COLO668 (cell line): ENCODE measurements around the gene C9orf78.

Experiments used
- DNase-seq: peaks from one replicate; lab custom pipeline; 2025; ENCODE audit not compliant: unreplicated experiment; lab: John Stamatoyannopoulos, UW

C9orf78 gene

GRCh38 chr9:129868023-129868871 is 33.2 kb upstream of the C9orf78 start:
- no peak for DNase-seq

DNA sequence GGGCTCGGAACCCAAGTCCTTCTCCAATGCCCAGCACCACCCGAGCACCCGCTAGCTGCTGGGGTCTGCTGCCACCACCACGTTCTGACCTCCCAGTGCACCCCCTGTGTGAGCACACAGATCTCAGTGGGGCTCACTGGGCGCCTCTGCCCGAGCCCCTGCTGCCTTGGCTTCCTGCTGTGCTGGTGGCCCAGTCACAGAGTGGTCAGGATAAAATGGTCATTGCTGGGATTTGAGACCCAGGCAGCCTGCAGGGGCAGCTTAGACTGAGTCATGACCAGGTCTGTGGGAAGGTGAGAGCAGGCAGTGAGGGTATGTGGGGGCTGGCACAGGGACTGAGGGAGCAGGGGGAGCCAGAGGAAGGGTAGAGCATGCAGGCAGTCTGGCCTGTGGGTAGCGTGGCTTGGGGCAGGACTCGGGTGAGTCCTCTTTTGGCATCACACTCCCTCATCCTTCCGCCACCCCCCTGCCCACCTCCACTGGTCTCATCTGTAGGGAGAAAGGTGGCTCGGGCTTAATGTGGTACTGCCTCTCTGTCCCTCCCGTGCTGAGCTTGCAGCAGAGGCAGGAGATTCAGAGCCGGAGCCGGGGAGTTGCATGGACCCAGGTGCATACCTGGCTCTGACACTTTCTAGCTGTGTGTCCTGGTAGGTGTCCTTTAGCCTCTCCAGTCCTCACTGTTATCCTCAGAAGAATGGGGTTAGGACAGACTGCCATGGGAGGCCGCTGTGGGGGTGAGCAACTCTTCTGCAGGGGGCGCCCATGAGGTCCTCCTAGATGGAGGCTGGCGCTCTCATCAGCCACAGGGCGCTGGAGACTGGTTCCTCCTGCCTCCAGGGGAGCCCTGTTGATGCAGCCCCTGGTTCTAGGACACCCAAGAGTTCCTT is 32.3 kb upstream of the C9orf78 start:
- no peak for DNase-seq

- no peak for DNase-seq
These were observed 31.5 kb upstream of the C9orf78 start for GRCh38 chr9:129866394-129867135.

DNA sequence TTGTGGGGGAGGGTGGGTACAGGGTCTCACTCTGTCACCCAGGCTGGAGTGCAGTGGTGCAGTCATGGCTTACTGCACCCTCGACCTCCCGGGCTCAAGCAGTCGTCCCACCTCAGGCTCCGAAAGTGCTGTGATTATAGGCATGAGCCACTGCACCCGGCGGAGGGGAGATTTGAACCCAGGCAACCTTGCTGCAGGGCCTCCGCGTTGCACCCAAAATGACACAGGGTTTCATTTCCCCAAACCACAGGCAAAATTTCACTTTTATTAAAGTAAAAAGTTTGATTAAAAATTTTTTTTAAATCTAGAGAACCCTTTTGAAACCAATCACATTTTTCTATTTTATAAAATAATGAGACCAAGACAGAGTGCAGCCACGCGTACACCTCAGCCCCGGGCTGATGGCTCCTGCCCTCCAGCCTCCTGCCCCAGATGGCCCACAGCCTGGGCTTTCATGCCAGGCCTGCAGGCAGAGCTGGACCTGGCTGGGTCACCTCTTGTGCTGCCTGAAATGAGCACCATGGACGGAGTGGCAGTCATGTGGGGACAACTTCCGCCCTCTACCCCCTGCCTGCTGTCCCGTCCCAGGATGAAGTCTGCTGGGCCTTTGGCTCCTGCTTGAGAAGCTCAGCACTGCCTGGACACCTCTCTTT is 30.7 kb upstream of the C9orf78 start:
- DNase-seq, result no peak

- DNase-seq, result no peak
These were observed 30.0 kb upstream of the C9orf78 start for GRCh38 chr9:129864991-129865647.

GRCh38 chr9:129863059-129863690 is 28.1 kb upstream of the C9orf78 start:
- peak; percentile 57 for DNase-seq

GRCh38 chr9:129861447-129861827 is 26.4 kb upstream of the C9orf78 start:
- no peak for DNase-seq

GRCh38 chr9:129860653-129861446 is 25.8 kb upstream of the C9orf78 start:
- DNase-seq, result no peak

DNA sequence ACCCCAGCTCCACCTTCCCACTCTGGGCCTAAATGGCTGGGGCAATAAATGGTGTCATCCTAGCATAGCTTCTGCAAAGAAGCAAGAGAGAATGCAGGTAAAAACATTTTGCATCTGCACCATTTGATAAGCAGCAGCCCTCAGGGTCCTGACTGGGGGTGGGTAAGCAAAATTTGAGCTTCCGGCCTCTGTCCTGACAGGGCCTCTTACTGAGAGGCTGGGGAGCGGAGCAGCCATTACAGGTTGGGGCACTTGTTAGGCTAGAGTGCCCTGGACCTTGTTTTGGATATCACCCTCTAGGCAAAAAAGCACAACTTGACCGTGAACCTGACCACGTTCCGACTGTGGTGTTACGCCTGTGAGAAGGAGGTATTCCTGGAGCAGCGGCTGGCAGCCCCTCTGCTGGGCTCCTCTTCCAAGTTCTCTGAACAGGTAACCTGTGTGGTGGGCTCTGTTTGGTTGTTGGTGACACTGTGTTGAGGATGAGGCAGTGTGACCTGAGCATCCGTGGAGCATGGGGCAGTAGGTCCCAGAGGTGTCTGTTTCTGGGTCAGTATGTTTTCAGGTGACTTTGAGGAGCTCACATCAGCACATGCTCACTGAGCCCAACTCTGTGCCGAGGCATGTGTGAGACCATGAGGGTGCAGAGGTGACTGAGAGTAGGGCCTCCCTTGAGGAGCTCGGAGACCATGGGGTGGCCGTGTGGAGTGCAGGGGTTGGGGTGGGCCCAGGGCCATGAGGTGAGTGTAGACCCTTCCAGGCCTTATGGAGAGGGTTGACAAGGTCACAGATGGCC is 23.3 kb upstream of the C9orf78 start:
- no peak for DNase-seq

DNA sequence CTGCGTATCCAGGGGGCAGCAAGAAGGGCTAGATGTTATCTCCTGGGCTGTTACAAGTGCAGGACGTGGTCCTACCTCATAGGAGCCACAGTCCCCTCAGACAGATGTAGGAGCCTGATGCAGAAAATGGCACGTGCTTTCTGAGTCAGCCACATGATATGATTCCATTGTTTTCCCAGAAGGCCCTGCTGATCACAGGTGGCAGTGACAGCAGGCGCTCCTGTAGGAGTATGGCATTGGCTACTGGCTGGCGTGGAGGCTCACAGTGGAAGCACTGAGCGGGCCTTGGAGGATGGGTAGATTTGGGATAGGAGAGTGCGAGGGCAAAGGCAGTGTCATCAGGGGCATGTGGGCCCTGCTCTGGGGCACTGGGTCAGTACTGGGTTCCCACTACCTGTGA is 22.1 kb upstream of the C9orf78 start:
- no peak for DNase-seq

DNA sequence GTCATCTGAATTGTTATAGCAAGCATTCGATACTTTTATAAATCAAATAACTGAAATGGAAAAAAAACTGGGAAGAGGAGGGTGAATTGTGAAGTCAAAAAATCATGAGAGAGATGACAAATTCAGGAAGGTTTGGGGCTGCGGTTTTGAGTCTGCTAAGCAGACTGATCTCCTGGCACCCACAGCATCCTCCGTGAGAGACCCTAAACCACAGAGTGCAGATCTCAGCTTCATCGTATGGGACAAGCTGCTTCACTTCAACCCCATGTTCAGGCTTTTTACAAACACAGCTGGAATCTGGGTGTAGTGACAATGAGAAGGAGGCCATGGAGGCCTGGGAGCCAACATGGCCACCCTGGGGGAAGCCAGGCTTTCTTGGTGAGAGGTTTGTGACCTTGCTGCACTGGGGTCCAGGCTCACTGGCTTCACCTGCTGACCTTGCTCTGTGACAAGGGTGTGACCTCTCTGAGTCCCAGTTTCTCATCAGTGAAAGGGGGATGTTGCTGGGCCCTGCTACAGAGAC is 19.6 kb upstream of the C9orf78 start:
- no peak for DNase-seq

DNA sequence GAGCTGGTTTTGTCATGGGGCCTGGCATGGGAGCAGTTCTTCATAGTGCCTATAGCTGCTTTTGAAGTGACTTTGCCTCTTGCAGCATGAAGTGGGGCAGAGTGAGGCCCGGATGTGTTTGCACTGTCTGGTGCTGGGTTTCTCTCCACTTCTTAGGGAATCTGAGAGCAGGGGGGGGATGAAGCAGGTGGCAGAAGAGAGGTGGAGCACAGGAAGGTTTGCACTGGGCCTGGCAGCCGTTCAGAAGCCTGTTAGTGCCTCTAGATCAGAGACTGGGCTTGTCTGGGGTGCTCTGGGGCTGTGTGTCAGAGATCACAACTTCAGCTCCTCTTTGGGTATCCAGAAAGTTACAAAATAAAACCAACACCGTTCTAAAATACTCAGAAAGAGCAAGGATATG is 18.5 kb upstream of the C9orf78 start:
- no peak for DNase-seq

DNA sequence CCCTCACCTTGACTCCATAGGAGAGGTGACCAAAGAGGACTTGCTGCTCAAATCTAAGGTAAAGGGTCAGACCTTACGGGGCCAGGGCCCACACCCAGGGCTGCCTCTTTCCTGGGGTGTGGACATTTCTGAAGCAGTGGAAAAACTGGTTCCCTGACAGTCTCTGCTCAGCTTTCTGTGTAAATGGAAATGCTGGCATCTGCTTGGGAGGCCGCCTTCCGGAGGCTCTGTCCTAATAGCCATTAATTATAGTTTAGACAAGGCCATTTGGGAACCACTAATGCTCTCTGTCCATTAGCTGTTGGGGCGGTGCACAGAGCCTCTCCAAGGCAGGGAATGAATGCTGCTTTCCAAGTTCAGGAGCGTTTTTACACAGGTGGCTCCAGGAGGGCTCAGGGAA is 17.5 kb upstream of the C9orf78 start:
- no peak for DNase-seq

GRCh38 chr9:129851821-129852220 is 16.7 kb upstream of the C9orf78 start:
- no peak for DNase-seq

DNA sequence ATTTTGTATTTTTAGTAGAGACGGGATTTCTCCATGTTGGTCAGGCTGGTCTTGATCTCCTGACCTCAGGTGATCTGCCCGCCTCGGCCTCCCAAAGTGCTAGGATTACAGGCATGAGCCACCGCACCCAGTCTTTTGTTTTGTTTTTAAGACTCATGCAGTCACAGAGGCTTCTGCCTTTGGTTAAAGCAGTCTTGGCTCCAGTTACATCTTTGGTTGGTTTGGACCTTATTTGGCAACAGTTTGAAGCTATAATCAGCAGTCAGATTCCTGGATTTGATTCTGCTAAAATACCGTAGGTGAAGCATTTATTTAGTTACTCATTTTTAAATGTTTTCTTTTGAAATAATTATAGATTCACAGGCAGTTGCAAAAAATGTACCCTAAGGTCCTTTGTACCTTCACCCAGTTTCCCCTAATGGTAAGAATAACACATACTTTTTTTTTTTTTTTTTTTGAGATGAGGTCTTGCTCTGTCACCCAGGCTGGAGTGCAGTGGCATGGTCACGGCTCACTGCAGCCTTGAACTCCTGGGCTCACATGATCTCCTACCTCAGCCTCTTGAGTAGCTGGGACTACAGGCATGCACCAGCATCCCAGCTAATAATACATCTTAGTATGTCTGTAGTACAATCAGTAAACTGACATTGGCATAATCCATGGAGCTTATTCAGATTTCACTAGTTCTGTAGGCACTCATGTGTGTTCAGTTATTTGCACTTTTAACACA is 15.9 kb upstream of the C9orf78 start:
- DNase-seq, result no peak

DNA sequence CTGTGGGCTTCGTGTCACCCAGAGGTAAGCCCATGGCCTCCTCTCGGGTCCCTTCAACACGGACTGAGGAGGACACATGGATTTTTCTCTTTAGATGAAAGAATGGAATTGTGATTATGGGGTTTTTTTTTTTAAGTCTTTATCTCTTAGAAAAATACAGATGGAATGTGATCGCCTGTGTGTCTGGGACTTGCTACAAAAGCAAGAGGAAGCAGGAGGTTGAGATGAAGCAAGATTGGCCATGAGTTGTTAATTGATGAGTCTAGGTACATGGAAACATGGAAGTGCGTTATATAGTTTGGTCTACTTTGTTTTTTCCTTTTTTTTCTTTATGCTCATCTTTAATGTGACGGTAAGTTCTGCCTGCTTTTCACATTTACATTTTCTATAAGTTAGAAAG is 14.8 kb upstream of the C9orf78 start:
- no peak for DNase-seq

DNA sequence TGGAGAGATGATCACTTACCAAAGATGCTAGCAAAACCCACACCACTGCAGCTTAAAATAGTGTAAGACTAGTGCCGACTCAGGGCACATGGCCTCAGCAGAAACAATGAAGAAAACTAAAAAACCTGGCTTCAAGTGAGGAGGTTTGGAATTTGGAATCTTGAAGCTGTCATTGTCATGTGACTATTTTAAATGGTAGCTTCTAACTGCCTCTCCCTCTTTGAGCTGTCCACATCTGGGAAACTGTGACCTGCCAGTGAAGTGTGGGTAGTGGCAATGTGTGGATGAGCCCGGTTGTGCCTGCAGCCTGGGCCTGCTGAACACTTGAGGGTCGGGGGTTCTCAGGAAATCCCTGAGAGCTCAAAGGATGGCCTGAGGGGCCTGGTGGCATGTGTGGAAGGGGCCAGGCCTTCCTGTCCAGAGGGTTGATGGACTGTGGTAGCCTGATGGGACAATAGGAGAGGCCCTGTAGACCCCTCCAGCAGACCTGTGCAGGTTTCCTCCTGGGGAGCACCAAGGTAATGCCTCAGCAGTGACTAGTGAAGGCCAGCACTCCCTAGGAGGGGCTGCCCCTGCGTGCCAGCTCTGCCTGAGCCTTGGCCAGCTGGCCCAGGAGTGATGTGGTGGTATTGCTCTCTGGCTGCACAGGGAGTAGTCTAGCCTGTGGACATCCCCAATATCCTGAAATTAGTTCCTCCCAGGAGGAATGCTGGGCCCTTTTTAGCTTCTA is 13.8 kb upstream of the C9orf78 start:
- DNase-seq, result no peak
